ENCODE results near the gene MEG3.

MEG3 gene

DNA sequence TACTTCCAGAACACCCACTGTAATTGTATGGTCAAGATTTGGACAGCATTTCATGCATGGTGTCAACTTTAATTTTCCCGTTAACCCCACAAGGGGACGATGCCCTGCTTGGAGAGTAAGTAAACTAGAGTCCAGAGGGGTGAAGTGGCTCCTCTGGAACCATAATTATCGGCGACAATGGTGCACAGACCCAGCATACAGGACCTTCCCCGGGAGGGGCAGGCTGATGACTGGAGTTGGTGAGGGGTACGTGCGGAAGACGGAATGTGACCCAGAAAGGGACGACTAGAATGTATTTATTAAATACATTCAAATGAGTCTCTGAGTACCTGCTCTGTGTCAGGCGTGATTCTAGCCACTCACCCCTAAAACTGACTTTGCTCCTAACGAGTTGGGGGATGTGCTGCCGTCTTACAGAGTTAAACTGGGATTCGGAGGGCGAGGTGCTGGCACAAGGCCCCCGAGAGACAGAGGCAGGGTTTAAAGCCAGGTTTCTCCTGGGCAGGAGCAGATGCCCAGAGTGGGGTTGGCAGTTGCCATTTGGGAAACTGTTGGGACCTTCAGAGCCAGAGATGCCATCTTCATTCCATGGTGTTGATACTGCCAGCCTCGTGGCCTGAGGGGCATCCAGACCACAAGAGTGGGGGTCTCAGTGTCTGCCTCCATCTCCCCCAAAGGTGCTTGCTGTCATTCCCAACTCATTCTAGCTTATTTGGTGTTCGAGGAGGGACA, 66.7 kb downstream of the MEG3 start:
- TF ChIP-seq GATA3 (IDR thresholded peaks at IDR 0.05; ENCODE audit: low read depth, low read length) (no peak), GATA2 (IDR thresholded peaks at IDR 0.05; ENCODE audit: low read depth, low read length) (no peak)

GRCh38 chr14:100893228-100893601, 67.3 kb downstream of the MEG3 start:
- no peak for TF ChIP-seq GATA3 (IDR thresholded peaks at IDR 0.05; ENCODE audit: low read depth, low read length)
- TF ChIP-seq GATA2 (IDR thresholded peaks at IDR 0.05; ENCODE audit: low read depth, low read length): no peak

GRCh38 chr14:100893760-100894159, 67.8 kb downstream of the MEG3 start:
- TF ChIP-seq GATA2 (IDR thresholded peaks at IDR 0.05; ENCODE audit: low read depth, low read length) (no peak), GATA3 (IDR thresholded peaks at IDR 0.05; ENCODE audit: low read depth, low read length) (no peak)

- no peak for TF ChIP-seq GATA2 (IDR thresholded peaks at IDR 0.05; ENCODE audit: low read depth, low read length)
- TF ChIP-seq GATA3 (IDR thresholded peaks at IDR 0.05; ENCODE audit: low read depth, low read length): no peak
Measured at GRCh38 chr14:100894416-100894815, 68.5 kb downstream of the MEG3 start.

- TF ChIP-seq GATA3 (IDR thresholded peaks at IDR 0.05; ENCODE audit: low read depth, low read length) (no peak), GATA2 (IDR thresholded peaks at IDR 0.05; ENCODE audit: low read depth, low read length) (no peak)
Measured at GRCh38 chr14:100895411-100895810, 69.5 kb downstream of the MEG3 start.

- TF ChIP-seq GATA3 (IDR thresholded peaks at IDR 0.05; ENCODE audit: low read depth, low read length) (no peak), GATA2 (IDR thresholded peaks at IDR 0.05; ENCODE audit: low read depth, low read length) (no peak)
Measured at GRCh38 chr14:100896369-100897060, 70.6 kb downstream of the MEG3 start.

GRCh38 chr14:100898465-100898864, 72.5 kb downstream of the MEG3 start:
- TF ChIP-seq GATA2 (IDR thresholded peaks at IDR 0.05; ENCODE audit: low read depth, low read length) (no peak), GATA3 (IDR thresholded peaks at IDR 0.05; ENCODE audit: low read depth, low read length) (no peak)

DNA sequence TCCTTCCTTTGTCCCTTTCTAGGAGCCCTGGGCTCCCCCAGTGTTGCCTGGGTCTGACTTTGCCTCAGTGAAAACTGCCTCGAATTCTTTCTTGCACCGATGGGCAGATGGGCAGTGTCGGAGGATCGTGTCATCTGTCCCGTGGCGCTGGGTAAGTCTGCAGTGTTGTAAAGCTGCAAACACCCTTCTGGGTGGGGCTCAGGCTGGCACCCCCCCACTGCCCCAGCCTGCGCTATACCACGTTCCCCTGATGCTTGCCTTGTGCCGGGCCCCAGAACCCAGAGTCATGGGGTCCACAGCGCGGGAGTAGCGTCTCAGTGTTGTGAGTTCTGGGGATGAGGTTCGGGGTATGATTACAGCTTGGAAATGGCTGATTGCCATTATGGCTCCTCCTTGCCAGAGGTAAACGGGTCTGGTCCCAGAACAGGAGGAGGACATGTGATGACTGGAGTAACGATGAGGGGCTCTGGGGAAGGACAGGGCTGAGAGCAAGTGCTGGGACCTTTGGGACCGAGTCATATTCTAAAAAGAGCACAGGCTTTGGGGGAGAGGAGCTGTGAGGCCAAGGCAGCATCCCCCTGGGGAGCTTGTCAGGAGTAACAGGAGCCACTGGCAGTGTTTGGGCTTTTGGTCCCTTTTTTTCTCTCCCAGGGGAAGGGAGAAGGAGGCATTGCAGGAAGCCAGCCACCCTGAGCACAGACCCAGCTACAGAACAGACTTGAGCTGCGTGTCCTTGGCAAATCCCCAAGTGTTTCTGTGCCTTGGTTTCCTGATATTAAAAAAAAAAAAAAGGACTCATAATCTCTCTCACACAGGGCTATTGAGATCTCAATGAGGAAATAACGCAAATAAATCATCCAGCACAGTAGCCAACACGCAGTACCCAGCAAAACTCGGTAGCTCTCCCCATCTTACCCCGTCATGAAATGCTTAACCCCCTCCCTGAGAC, 73.3 kb downstream of the MEG3 start:
- no peak for TF ChIP-seq GATA2 (IDR thresholded peaks at IDR 0.05; ENCODE audit: low read depth, low read length)

GRCh38 chr14:100899884-100900771, 74.2 kb downstream of the MEG3 start:
- TF ChIP-seq GATA3 (IDR thresholded peaks at IDR 0.05; ENCODE audit: low read depth, low read length) (no peak), GATA2 (IDR thresholded peaks at IDR 0.05; ENCODE audit: low read depth, low read length) (no peak)

- no peak for TF ChIP-seq GATA2 (IDR thresholded peaks at IDR 0.05; ENCODE audit: low read depth, low read length)
- TF ChIP-seq GATA3 (IDR thresholded peaks at IDR 0.05; ENCODE audit: low read depth, low read length): no peak
Measured at GRCh38 chr14:100900837-100901390, 75.0 kb downstream of the MEG3 start.

- TF ChIP-seq GATA3 (IDR thresholded peaks at IDR 0.05; ENCODE audit: low read depth, low read length): no peak
- no peak for TF ChIP-seq GATA2 (IDR thresholded peaks at IDR 0.05; ENCODE audit: low read depth, low read length)
Measured at GRCh38 chr14:100901391-100902183, 75.7 kb downstream of the MEG3 start.
